Type B pancreatic cell (in vitro differentiated cells): ENCODE measurements around the gene GLI3. TPM values are rescaled to one million over a fixed set of nuclear protein-coding genes. Genes with fewer than 3 reads are reported as not detected.
A peak's percentile ranks its signal among the peaks of the same experiment; 100 is the strongest.

Experiments
- DNase-seq: peaks from one replicate; pipeline ENCODE4 v3.0.0; 2021; ENCODE audit warnings: mixed read lengths; ENCODE audit not compliant: unreplicated experiment; ENCODE audit errors: extremely low spot score
- H3K27ac Mint-ChIP-seq: 2 replicates; pipeline ENCODE4 v1.8.0; 2021; ENCODE audit warnings: mild to moderate bottlenecking, mixed read lengths
- H3K27me3 Mint-ChIP-seq: 2 replicates; pipeline ENCODE4 v1.8.0; 2021; ENCODE audit warnings: mixed read lengths
- H3K36me3 Mint-ChIP-seq: 2 replicates; pipeline ENCODE4 v1.8.0; 2021; ENCODE audit warnings: mixed read lengths
- H3K4me1 Mint-ChIP-seq: one replicate; pipeline ENCODE4 v1.8.0; 2021; ENCODE audit warnings: mixed read lengths; ENCODE audit not compliant: unreplicated experiment
- H3K4me3 Mint-ChIP-seq: 2 replicates; pipeline ENCODE4 v1.8.0; 2021; ENCODE audit warnings: mild to moderate bottlenecking, mixed read lengths
- H3K9me3 Mint-ChIP-seq: 2 replicates; pipeline ENCODE4 v1.8.0; 2021; ENCODE audit warnings: mixed read lengths
- CTCF ChIP-seq: fragments of 200-600 bp; sonication (generic); conservative IDR thresholded peaks from 2 replicates; pipeline ENCODE4 v1.5.0; 2021; ENCODE audit warnings: antibody characterized with exemption, mild to moderate bottlenecking
- total RNA-seq: library from RNA; stranded (reverse); gene quantifications from 2 replicates; pipeline ENCODE4 v1.2.1, GENCODE V29; 2021; ENCODE audit warnings: low replicate concordance

Gene GLI3
- total RNA-seq, 1 donor from 2014 or later = 141 TPM

- Mint-ChIP-seq H3K4me1 (peaks cover 67% of the 10 kb centered on the region), H3K27me3 (no peaks in the 10 kb centered on the region), H3K27ac (peak overlapping the region; percentile 53), H3K4me3 (no peak overlapping the region), H3K9me3 (peaks cover 4% of the 10 kb centered on the region), H3K36me3 (peaks cover 20% of the 10 kb centered on the region)
- TF ChIP-seq CTCF = no peak
- no peak for DNase-seq
Measured at GRCh38 chr7:42070068-42070467, 166.9 kb downstream of the GLI3 start.

- DNase-seq = no peak
- Mint-ChIP-seq H3K9me3 (peaks cover 4% of the 10 kb centered on the region), H3K27me3 (no peaks in the 10 kb centered on the region), H3K4me3 (no peak overlapping the region), H3K4me1 (peaks cover 69% of the 10 kb centered on the region), H3K36me3 (peaks cover 23% of the 10 kb centered on the region), H3K27ac (peak overlapping the region; percentile 53)
- TF ChIP-seq CTCF = no peak
Measured at GRCh38 chr7:42069590-42069989, 167.4 kb downstream of the GLI3 start.

GRCh38 chr7:42068554-42069280, 168.3 kb downstream of the GLI3 start:
- H3K36me3 Mint-ChIP-seq = peaks cover 22% of the 10 kb centered on the region
- TF ChIP-seq CTCF = no peak
- DNase-seq = no peak
- H3K9me3 Mint-ChIP-seq = peaks cover 4% of the 10 kb centered on the region
- H3K4me1 Mint-ChIP-seq = peaks cover 63% of the 10 kb centered on the region
- peak overlapping the region; percentile 65 for H3K4me3 Mint-ChIP-seq
- peak overlapping the region; percentile 85 for H3K27ac Mint-ChIP-seq
- no peaks in the 10 kb centered on the region for H3K27me3 Mint-ChIP-seq

GRCh38 chr7:42065942-42066341, 171.1 kb downstream of the GLI3 start:
- Mint-ChIP-seq H3K27ac (peak overlapping the region; percentile 76), H3K4me3 (peak overlapping the region; percentile 60), H3K27me3 (no peaks in the 10 kb centered on the region), H3K36me3 (peaks cover 23% of the 10 kb centered on the region), H3K4me1 (peaks cover 51% of the 10 kb centered on the region), H3K9me3 (peaks cover 4% of the 10 kb centered on the region)
- no peak for DNase-seq
- no peak for TF ChIP-seq CTCF

GRCh38 chr7:42065015-42065414, 172.0 kb downstream of the GLI3 start:
- no peak for TF ChIP-seq CTCF
- H3K4me1 Mint-ChIP-seq = peaks cover 48% of the 10 kb centered on the region
- peaks cover 4% of the 10 kb centered on the region for H3K9me3 Mint-ChIP-seq
- H3K27ac Mint-ChIP-seq = no peak overlapping the region
- no peaks in the 10 kb centered on the region for H3K27me3 Mint-ChIP-seq
- H3K36me3 Mint-ChIP-seq = peaks cover 26% of the 10 kb centered on the region
- DNase-seq = no peak
- no peak overlapping the region for H3K4me3 Mint-ChIP-seq
